ENCODE results near the gene FAM193A.

GRCh38 chr4:2512396-2513135 is 23.9 kb upstream of the FAM193A start:
- TF ChIP-seq POLR2AphosphoS5 (IDR thresholded peaks at IDR 0.05; ENCODE audit: low read depth, low read length): no peak; the same call in none of the 2 replicates
- no peak for TF ChIP-seq SIN3A (IDR thresholded peaks at IDR 0.05; ENCODE audit: borderline replicate concordance, insufficient read depth, low read length)
- TF ChIP-seq FOXP2 (optimal IDR thresholded peaks at IDR 0.05; ENCODE audit: borderline replicate concordance, extremely low read depth, extremely low read length, insufficient read depth): no peak
